SK-N-SH treated with all-trans-retinoic acid at 6 μM for 48 hours (cell line): Measurements from ENCODE around the gene CFAP100.

Experiments used
- ESRRG ChIP-seq: fragments of 250-450 bp; sonication (Bioruptor Pico); IDR thresholded peaks from 2 replicates; pipeline ENCODE4 v1.6.1; 2021; ENCODE audit warnings: mild to moderate bottlenecking
- ZC3H10 ChIP-seq: fragments of 250-450 bp; sonication (Bioruptor Pico); IDR thresholded peaks from 2 replicates; pipeline ENCODE4 v1.5.1; 2021; ENCODE audit warnings: mild to moderate bottlenecking, moderate library complexity

GRCh38 chr3:126345231-126345630 is 49.5 kb upstream of the CFAP100 start:
- no peak for TF ChIP-seq ZC3H10 (CRISPR knock-in tag)
- no peak for TF ChIP-seq ESRRG (CRISPR knock-in tag)
